GM21360 (cell line): Measurements from ENCODE around the gene C9orf40.

Source experiments
- ATAC-seq: cut with Tn5 transposase; IDR thresholded peaks from one replicate; pipeline ENCODE4 v1.9.1; 2021; ENCODE audit warnings: mild to moderate bottlenecking, moderate library complexity; ENCODE audit not compliant: unreplicated experiment

The C9orf40 gene

GRCh38 chr9:74942801-74943200, 9.9 kb downstream of the C9orf40 start:
- no peak for ATAC-seq

- ATAC-seq: no peak
These were observed 12.1 kb downstream of the C9orf40 start for GRCh38 chr9:74940600-74940999.

- no peak for ATAC-seq
These were observed 17.7 kb downstream of the C9orf40 start for GRCh38 chr9:74935008-74935407.

GRCh38 chr9:74921737-74922136, 31.0 kb downstream of the C9orf40 start:
- ATAC-seq: no peak

- no peak for ATAC-seq
These were observed 31.6 kb downstream of the C9orf40 start for GRCh38 chr9:74920944-74921626.

- ATAC-seq: no peak
These were observed 42.7 kb downstream of the C9orf40 start for GRCh38 chr9:74910036-74910435.

GRCh38 chr9:74908665-74909064, 44.0 kb downstream of the C9orf40 start:
- no peak for ATAC-seq

- ATAC-seq: no peak
These were observed 45.6 kb downstream of the C9orf40 start for GRCh38 chr9:74907085-74907484.

- ATAC-seq: no peak
These were observed 51.7 kb downstream of the C9orf40 start for GRCh38 chr9:74901001-74901400.
